Activated gamma-delta T cell treated with Interleukin-2 at 50 U/mL for 16 hours (primary cell): ENCODE data around the gene CTSF.
"Not testable (repeated sequence)": the region's sequence is repeated elsewhere in the genome, so short reads cannot be mapped to it uniquely, and the experiment has no call there.

Source experiments
- DNase-seq: peaks from one replicate; pipeline ENCODE4 v3.0.0-alpha.2; 2020

CTSF gene

DNA sequence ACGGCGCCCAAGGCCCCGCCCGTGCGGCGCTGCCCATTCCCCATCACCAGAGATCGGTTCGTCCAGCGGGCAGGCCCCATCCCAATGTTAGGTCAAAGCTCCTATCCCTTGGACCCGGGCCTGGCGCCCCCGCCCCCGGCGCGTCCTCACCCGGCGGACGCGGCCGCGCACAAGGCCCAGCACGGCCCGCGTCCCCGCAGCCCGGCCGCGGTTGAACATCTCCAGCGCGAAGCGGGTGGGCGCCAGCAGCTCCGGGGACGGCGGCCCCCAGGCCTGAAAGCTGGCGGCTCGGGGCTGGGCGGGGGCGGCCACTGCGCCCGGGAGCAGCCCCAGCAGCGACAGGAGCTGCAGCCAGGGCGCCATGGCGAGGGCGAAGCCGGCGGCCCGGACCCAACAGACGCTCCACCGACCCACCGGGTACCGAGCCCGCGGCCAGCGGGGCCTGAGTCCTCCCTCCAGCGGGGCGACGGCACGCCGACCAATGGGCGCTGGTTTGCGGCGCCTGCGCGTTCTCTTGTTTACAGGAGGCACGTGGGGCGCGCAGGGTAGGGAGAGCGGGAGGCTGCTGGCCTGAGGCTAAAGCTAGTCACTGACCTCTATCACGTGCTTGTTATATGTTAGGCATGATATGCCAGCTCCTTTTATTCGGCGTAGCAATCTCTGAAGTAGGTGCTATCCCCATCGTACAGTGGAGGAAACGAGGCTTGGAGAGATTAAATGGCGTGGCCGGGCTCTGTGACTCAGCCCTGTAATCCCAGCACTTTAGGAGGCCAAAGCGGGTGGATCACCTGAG is at the start of gene CTSF:
Gene CTSF, minus strand, starts transcription at position 483 of the 793 bp plus-strand sequence. Its CDS starts 120 bp downstream, at position 363.
- DNase-seq: peak; percentile 73

DNA sequence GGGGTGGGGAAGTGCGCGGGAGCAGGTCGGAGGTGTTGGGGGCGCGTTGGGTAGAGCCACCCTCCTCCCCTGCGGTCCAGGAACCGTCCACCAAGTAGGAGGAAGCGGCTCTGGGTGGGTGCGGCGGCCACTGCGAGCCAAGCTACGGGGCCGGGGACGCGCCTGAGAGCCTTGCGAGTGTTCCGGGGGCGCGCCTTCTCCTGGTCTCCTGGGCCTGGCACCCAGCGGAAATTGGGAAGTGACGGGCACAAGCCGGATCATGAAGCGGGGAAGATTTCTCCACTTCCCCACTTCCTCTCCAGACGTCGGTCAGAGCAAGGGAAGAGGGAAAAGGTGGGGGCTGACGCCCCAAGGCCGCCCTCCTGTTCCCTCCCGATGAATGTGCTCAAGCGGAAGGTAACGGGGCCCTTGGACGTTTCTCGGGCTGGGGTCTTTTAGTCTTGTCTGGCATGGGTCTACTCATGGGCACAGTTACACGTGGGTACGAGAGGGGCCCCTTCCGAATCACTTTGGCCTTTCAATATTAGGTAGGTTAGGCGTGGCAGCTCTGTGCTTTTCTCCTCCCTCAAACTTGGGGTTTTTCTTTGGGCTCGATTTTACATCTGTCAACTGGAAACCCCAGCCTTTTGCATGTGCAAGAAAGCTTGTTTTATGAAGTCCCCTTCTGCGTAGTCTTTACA is 48.9 kb upstream of the CTSF start:
- DNase-seq: no peak

DNA sequence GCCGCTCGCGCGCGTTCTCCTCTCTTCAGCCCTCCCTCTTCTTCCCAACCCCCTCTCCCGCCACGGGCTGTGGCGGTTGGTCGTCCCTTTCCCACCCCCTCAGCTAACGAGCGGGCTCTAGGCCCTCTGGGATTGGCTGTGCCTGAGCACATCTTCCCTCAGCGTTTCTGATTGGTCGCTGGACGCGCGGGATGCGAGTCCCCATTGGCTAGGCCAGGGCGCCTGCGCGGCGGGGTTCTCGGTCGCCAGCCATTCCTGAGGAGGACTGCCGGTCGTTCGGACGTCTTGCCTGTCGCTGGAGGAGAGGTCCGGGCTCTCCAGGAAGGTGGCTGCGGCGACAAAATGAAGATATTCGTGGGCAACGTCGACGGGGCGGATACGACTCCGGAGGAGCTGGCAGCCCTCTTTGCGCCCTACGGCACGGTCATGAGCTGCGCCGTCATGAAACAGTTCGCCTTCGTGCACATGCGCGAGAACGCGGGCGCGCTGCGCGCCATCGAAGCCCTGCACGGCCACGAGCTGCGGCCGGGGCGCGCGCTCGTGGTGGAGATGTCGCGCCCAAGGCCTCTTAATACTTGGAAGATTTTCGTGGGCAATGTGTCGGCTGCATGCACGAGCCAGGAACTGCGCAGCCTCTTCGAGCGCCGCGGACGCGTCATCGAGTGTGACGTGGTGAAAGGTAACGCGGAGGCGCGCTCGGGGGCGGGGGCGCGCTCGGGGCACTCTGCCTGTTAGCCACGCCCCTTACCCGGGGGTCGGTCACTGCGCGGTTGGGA is 48.2 kb upstream of the CTSF start, which contains the start of gene RBM14:
Gene RBM14, plus strand, starts transcription at position 252 of the 776 bp plus-strand sequence. Its CDS starts 91 bp downstream, at position 343.
- DNase-seq: peak; percentile 98

DNA sequence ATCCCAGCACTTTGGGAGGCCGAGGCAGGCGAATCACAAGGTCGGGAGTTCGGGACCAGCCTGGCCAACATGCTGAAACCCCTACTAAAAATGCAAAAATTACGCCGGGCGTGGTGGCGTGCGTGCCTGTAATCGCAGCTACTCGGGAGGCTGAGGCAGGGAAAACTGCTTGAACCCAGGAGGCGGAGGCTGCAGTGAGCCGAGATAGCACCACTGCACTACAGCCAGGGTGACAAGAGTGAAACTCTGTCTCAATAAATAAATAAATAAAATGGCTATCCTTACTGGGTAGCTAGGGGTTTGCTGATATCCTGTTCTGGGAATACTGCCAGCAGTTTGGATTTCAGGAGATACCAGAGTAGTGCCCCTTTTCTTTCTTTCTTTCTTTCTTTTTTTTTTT is 45.7 kb upstream of the CTSF start:
- no peak for DNase-seq

DNA sequence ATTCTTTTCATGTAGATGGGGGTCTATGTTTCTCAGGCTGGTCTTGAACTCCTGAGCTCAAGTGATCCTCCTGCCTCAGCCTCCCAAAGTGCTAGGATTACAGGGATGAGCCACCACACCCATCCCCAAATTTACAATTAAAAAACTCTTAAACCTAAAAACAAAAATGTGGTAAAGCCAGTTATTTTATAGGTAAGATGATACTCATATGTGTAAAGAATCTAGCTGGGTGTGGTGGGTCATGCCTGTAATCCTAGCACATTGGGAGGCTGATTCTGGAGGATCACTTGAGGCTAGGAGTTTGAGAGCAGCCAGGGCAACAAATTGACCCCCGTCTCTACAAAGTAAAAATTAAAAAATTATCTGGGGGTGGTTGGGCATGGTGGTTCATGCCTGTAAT is 44.1 kb upstream of the CTSF start:
- DNase-seq: no peak

DNA sequence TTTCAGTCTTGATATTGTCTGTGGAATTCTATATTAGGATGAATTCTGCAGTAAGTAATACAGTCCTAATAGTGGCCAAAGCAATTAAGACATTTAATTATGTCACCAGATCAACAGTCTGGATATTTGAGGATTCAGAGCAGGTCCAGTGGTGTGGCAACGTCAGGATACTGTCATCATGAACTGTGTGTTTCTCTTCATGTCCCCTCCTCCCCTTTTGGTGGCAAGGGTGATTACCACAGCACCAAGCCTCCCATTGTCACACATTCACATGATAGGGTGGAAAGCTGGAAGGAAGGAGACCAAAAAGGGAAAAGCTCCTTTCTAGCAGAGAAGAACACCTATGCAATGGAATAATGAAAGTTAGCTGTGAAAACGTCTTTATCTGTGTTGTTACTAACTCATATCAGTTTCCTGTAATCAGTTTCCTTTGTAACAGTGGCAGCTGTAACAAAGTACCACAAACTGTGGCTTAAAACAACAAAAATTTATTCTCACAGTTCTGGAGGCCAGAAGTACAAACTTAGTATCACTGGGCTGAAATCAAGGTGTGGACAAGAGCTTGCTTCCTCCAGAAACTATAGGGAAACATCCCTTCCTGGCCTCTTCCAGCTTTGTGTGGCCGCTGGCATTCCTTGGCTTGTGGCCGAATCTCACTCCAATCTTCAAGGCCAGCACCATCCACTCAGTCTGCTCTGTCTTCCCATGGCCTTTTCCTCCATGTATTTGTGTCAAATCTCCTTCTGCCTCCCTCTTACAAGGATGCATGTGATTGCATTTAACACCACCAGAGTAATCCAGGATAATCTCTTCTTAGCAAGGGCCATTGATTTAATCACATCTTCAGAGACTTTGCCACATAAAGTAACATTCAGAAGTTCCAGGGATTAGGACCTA is 41.6 kb upstream of the CTSF start:
- no peak for DNase-seq

DNA sequence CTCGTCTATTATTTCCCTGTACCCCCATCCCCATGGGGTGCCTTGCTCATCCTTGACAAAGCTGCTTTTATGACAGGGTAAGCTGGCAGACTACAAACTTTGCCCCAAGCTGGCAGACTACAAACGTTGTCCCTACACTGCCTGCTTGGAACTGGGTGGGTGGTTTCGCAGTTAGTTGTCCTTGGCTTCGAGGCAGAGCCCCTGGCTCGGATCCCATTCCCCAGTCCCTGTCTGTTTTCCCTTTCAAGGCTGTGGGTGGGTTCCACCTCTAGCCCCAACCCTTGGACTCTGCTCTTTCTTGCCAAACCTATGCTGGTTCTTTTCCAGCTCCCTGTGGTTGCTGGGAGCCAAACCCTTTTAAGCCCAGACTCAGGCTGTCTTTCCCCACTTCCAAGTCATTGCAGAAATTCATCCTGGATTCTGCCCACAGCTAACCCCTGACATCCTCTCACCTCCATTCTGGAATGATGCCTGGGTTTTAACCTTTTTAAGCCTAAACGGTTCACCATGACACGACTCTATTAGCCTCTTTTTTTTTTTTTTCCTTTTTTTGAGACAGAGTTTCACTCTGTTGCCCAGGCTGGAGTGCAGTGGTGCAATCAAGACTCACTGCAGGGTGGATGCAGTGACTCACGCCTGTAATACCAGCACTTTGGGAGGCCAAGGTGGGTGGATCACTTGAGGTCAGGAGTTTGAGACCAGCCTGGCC is 38.9 kb upstream of the CTSF start:
- DNase-seq: no peak

DNA sequence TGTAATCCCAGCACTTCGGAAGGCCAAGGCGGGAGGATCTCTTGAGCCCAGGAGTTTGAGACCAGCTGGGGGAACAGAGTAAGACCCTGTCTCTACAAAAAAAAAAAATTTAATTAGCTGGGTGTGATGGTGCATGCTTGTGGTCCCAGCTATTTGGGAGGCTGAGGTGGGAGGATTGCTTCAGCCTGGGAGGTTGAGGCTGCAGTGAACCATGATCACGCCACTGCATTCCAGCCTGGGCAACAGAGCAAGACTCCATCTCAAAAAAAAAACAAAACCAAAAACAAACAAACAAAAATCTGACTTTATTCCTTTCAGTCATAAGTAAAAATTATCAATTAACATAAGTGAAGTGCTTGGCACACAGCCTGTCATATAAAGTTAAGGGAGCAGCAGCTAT is 38.2 kb upstream of the CTSF start:
- not testable (repeated sequence) for DNase-seq

DNA sequence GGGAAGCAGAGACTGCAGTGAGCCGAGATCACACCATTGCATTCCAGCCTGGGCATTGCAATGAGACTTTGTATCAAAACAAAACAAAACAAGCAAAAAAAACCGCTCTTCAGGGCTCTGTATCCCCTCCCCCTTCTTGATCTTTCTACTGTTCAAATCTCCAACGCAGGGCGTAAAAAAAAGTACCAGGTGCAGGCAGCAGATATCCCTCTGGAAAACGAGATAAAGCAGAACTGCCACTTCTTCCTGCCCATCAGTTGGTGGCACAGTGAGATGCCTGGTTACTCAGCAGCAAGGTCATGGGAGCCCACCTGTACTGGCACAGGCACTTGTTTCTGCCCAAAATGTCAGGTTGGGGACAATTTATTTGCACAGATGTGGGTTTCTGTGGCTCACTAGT is 35.7 kb upstream of the CTSF start:
- DNase-seq: no peak

DNA sequence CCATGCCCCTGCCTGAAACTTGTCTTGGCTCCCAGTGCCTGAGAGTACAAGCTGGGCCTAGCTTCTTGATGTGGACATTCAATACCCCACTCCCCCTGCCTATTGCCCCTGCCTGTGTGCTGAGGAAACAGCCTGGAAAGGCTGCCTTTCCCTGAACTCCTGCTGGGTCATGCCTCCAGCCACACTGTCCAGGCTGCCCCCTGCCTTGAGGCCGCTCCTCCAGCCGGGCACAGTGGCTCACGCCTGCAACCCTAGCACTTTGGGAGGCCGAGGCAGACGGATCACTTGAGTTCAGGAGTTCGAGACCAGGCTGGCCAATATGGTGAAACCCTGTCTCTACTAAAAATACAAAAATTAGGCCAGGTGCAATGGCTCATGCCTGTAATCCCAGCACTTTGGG is 34.7 kb upstream of the CTSF start:
- DNase-seq: no peak

DNA sequence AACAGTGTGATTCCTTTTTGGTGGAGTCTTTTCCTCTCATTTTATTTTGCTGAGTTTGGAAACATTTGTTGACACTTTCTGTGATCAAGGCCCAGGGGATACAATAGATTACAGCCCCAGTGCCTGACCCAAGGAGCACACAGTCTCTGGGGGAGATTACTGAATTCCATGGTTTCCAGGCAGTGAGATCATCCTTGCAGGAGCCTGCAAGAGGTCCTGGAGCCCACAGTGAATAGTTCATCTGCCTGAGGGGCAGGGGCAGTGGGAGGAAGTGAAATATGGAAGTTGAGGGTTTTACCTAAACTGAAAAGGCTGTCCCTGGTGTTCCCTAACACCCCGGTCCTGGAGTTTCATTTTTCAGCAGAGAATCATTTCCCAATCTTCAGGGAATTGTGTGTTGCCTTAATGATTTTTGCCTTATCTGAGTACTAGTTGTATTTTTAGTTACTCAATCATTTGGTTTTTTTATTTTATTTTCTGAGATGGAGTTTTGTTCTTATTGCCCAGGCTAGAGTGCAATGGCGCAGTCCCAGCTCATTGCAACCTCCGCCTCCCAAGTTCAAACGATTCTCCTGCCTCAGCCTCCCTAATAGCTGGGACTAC is 32.3 kb upstream of the CTSF start:
- no peak for DNase-seq

DNA sequence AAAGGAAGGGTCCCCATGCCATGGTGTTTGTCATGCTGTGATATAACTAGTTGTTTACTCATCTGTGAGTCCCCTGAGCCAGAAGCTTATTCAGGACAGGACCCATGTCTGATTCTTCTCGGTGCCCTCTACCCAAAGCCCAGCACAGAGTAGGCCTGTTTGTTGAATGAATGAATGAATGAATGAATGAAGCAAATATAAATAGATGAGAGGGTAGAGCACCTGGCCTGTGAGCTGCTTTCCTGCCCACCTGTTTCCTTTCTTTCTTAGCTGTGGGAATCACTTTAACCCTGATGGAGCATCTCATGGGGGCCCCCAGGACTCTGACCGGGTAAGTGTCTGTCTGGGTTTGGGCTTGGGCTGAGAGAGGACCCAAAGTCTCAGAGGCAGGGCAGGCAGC is 31.8 kb upstream of the CTSF start:
- no peak for DNase-seq

DNA sequence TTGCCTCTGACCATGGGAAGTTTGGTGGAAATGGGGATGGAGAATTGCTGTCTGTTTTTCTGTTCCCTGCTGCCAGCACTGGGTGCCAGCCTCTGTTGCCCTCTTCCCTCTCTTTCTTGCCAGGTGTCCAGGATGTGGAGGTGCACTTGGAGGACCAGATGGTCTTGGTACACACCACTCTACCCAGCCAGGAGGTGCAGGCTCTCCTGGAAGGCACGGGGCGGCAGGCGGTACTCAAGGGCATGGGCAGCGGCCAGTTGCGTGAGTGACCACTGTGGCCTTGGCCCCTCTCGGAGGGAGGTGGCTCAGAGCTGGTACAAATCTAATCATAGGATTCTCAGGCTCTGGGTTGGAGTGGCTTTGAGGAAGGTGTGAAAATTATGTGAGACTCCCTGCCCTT is 30.6 kb upstream of the CTSF start:
- DNase-seq: no peak

DNA sequence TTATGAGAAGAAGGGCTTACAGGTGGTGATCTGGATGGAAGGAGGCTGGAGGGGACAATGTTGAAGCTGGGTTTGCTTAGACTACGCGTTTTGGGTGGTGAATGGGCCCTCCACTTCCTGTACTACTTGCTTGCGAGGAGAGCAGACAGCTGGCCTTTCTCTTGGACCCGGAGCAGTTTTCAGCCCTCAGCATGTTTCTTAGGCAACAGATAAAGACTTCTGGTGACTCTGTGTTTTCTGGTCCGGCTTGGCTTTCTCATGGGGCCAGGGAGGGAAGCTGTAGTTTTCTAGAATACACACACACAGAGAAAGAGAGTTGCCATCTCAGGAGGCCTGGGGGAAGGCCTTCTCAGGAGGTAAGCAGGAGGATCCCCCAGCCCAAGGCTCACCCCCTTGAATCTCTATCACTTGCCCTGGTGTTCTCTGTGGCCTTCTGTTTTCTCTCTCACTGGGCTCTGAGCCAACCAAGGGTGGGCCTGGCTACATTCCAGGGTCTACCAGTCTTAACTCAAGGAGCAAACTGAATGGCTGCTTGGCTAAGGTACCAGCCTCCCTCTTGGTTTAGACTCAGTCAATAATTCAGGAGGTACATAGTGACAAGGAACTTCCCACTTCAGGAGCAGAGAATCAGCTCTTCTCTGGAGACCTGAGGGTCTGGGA is 27.0 kb upstream of the CTSF start:
- DNase-seq: no peak

DNA sequence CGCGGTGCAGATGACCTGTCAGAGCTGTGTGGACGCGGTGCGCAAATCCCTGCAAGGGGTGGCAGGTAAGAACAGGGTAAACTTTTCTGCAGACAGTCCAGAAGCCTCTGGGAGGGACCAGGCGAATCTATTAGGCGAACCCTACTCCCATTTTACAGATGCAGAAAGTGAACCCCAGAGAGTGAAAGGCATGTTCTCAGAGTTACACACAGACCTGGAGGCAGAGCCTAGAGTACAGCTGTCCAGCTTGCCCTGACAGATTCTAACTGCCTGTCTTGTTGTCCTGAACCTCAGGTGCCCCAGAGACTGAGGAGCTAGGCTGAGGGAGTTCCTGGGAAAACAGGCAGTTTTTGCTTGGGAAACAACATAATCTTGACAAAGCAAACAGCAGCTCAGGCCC is 25.2 kb upstream of the CTSF start:
- no peak for DNase-seq

DNA sequence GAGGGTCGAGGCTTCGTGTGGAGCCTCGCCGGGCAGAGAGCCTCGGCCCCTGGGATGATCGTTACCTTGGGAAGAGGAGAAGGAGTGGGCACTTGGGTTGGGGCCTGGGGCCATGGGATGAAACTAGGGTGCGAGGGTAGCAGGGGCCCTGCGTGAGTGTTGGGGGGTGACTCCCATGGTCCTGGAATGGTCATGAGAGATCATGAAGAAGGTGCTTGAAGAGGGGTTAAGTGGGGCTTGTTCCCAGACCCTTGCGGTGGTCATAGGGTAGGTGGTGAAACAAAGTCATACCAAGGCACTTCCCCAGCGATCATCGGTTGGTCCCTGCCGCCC is 24.9 kb upstream of the CTSF start:
- DNase-seq: no peak

DNA sequence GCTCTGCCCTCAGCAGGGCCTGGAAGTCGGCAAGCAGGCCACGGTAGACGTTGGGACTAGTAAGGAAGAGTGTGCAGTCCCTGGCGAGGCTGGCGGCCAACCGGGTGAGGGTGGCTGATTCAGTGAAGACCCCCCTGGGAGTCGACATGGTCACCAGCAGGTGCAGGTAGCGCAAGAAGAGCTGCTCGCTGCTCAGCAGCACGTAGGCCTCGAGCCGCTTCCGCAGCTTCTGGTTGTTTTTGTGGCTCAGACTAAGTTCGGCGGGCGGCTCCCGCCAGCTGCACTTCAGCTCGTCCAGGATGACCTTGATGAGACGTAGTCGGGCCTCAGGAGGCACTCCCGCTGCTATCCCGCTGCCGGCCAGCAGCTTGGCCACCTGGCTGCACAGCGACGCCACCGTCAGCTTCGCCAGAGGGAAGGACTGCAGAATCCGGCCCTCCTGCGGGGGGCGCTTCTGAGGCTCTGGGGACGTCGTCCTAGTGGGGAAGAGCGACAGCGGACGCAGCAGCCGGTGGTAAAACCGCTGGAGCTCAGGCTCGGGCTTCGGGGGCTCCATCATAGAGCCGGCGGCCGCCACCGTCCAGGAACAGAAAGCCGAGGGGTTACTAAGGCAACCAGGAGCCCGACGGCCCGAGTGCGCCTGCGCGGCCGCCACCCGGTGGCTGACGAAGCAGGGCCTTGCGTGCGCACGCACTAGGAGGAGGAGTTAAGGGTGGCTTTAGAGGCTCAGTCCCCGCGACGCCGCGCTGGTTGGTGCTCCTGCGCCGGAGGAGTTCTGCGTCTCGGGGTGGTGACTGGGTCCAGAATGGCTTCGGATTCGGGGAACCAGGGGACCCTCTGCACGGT is 24.3 kb upstream of the CTSF start, which contains the start of the genes CCDC87 and CCS:
Gene CCDC87, minus strand, starts transcription at position 607 of the 846 bp plus-strand sequence. Its CDS starts 48 bp downstream, at position 559.
Gene CCS, plus strand, starts transcription at position 729 of the 846 bp plus-strand sequence. Its CDS starts 77 bp downstream, at position 806.
- DNase-seq: peak; percentile 99

DNA sequence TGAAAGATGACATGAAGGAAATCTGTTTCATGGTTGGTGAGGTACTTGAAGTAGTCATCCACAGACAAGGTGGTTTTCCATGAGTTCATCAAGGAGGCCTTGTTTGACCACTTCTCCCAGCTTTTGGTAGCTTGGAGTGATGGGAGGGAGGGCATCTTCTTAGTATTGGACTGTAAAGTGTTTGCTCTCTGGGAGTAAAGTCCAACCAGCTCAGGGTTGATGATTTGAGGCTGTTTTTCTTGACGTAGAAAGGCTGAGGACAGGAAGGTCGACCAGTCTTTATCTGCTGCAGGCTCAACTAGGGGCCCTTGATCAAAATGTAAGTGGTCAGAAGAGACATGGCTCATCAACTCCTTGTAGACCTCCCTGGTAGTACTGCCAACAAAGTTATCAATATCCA is 22.8 kb upstream of the CTSF start:
- no peak for DNase-seq

DNA sequence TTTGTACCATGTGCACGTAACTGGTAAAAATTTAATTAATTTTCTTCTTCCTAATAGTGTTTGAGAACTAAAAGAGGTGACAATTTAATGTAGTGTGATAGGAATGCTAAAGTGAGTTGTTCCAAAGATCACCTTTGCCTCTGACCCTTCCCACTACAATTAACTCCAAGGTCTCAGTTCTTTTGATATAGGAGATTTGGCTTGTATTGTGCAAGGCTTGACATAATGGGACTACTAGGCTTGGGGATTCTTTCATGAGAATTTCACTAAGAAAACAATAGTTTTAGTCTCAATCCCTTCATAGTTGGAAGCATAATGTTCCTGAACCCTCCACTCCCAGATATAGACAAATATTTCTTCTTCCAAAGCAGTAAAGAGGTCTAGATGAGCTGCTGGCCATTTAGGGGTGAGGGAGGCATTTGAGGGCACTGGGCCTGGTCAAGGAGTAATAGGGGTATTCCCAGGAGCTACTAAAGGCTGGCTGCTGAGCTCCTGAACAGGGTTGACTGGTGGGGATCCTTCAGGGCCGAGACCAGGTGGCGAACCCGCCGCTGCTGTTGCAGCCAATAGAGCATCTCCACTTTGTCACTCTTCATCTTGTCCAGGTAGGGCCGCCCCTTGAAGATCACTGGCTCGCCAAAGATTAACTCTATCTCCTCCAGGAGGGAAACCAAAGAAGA is 21.7 kb upstream of the CTSF start:
- no peak for DNase-seq
